HG03135 (cell line): Measurements from ENCODE around the gene BTBD9.

ENCODE experiments used
- ATAC-seq: cut with Tn5 transposase; IDR thresholded peaks from one replicate; pipeline ENCODE4 v1.9.1; 2021; ENCODE audit warnings: mild to moderate bottlenecking, moderate library complexity; ENCODE audit not compliant: unreplicated experiment

BTBD9 gene

GRCh38 chr6:38639498-38640215 is at the start of gene BTBD9:
TSS of gene BTBD9 (minus strand) at chr6:38639929.
- ATAC-seq: peak; percentile 75

GRCh38 chr6:38688579-38689087 is 48.9 kb upstream of the BTBD9 start:
- ATAC-seq: peak; percentile 67

GRCh38 chr6:38687549-38687948 is 47.8 kb upstream of the BTBD9 start:
- ATAC-seq: no peak

- ATAC-seq: no peak
Measured at GRCh38 chr6:38687043-38687353, 47.3 kb upstream of the BTBD9 start.

GRCh38 chr6:38686270-38687042 is 46.7 kb upstream of the BTBD9 start:
- no peak for ATAC-seq

- no peak for ATAC-seq
Measured at GRCh38 chr6:38684904-38685303, 45.2 kb upstream of the BTBD9 start.

- no peak for ATAC-seq
Measured at GRCh38 chr6:38684237-38684636, 44.5 kb upstream of the BTBD9 start.

- no peak for ATAC-seq
Measured at GRCh38 chr6:38681850-38682249, 42.1 kb upstream of the BTBD9 start.

- ATAC-seq: no peak
Measured at GRCh38 chr6:38679668-38680067, 39.9 kb upstream of the BTBD9 start.

GRCh38 chr6:38678178-38678760 is 38.5 kb upstream of the BTBD9 start:
- no peak for ATAC-seq

GRCh38 chr6:38676974-38677544 is 37.3 kb upstream of the BTBD9 start:
- ATAC-seq: no peak

- no peak for ATAC-seq
Measured at GRCh38 chr6:38676236-38676973, 36.7 kb upstream of the BTBD9 start.

- ATAC-seq: no peak
Measured at GRCh38 chr6:38673397-38674165, 33.9 kb upstream of the BTBD9 start.

- ATAC-seq: peak; percentile 87
Measured at GRCh38 chr6:38671885-38672467, 32.2 kb upstream of the BTBD9 start.

GRCh38 chr6:38658418-38659167 is 18.9 kb upstream of the BTBD9 start:
- no peak for ATAC-seq

- no peak for ATAC-seq
Measured at GRCh38 chr6:38656896-38657295, 17.2 kb upstream of the BTBD9 start.

- ATAC-seq: no peak
Measured at GRCh38 chr6:38654263-38654662, 14.5 kb upstream of the BTBD9 start.

GRCh38 chr6:38651121-38651784 is 11.5 kb upstream of the BTBD9 start:
- no peak for ATAC-seq
